Measurements from ENCODE around the gene CFLAR. TPM values are rescaled to one million over a fixed set of nuclear protein-coding genes. Genes with fewer than 3 reads are reported as not detected.

The CFLAR gene
- total and polyA plus RNA-seq, 2 of the 13 experiments (the other 11 are each of a cell fraction or from before 2014, with no cell fraction given) = 43.8 to 92.1 TPM

DNA sequence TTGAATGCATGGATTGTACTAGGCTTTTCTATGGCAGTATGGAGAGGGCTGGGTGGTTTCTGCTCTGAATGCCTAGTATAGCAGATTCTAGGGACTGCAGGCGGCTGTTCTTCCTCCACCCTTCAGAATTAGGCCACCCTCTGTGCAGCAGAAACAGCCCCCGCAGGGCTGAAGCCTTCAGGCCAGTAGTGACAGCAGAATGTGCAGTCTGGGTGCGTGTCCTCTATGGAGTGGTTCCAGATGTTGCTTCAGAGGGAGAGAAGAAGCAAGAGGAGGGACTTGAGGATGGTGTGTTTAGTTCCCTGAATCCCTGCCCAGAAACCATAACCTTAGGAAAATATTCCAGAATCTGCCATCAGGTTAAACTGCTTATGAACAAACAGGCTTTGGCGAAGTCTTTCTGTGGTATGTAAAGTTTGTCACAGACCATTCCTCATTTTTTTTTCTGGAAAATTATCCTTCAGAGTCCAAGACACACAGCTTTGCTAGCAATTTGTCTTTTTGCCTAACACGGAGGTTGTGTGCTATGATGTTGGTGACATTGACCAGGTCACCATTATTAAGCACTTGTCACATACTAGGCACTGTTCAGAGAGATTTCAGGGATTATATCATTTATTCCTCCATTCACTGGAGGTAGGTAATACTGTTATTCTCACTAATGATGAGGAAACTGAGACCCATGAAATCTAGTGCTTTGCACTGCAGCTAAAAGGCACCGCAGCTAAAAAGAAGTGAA lies 88.1 kb downstream of the CFLAR start:
- no peaks in the 10 kb centered on the region for H3K79me2 ChIP-seq (ENCODE audit: insufficient read depth, low read length)
- intact Hi-C loops (cut with micrococcal nuclease; ENCODE audit: unreplicated experiment) (loop anchor here (1.0 kb wide), 2 partner anchors 21 to 28 kb away; partner anchors contain the start of gene CASP10), in situ Hi-C loops (cut with HindIII; ENCODE audit: extremely low pct_ligation_motif_present, low pct_unique_long_range_greater_than_20kb) (no loop called here)
- DNase-seq (ENCODE audit: low spot score) (no peak), ATAC-seq (peak; percentile 28), FAIRE-seq (peak; percentile 12)
- POLR2A ChIA-PET = interaction anchor here (1.2 to 6.2 kb wide), 11 partner anchors 9 to 315 kb away, joined by 3 to 102 read pairs (median 11); partner anchors contain the start of genes CASP10, CFLAR, NIF3L1 and ORC2
- no peaks in the 10 kb centered on the region for H3K27me3 ChIP-seq (ENCODE audit: control insufficient read depth in 1 of 2, insufficient read depth in 2 of 2, low read length in 2 of 2)
- peak overlapping the region; percentile 97 for H3K27ac ChIP-seq (ENCODE audit: extremely low read length, insufficient read depth, low read length)
- H3K9me3 ChIP-seq (ENCODE audit: low read length) = no peaks in the 10 kb centered on the region
- WGBS (ENCODE audit: low lambda C conversion rate) = 57% methylated on average over 6 of the region's 6 CpGs
- peak overlapping the region; percentile 11 to 53 (median 12); a peak in 4 of 6 replicates for H3K4me3 ChIP-seq (replicated peaks in 1 of 3; ENCODE audit: insufficient read depth in 1 of 3, low read depth in 2 of 3, low read length in 3 of 3)
- peaks cover 15 to 40% of the 10 kb centered on the region in 2 experiments for H3K36me3 ChIP-seq (replicated peaks in 1 of 2; ENCODE audit: control insufficient read depth in 1 of 2, insufficient read depth in 2 of 2, low read length in 2 of 2)
- peaks cover 52% of the 10 kb centered on the region for H3K4me1 ChIP-seq (ENCODE audit: insufficient read depth, low read length)
- peak overlapping the region; percentile 84 for H3K9ac ChIP-seq (ENCODE audit: insufficient read depth, low read depth, low read length)
- CTCF ChIA-PET (ENCODE audit: low intra/inter-chr PET ratio, low total read pairs) = no interaction called here
- peak overlapping the region; percentile 73 for H3K4me2 ChIP-seq (ENCODE audit: low read depth, low read length)
- TSS peak; percentile 99 for BruUV-seq (replicated peaks)
- no peak overlapping the region for H2AFZ ChIP-seq (ENCODE audit: low read length)
- no peaks in the 10 kb centered on the region for H4K20me1 ChIP-seq (ENCODE audit: insufficient read depth, low read length)
- TF ChIP-seq ZKSCAN1 (IDR thresholded peaks at IDR 0.05; ENCODE audit: low read length) = no peak
- TF ChIP-seq, protein P1, sequence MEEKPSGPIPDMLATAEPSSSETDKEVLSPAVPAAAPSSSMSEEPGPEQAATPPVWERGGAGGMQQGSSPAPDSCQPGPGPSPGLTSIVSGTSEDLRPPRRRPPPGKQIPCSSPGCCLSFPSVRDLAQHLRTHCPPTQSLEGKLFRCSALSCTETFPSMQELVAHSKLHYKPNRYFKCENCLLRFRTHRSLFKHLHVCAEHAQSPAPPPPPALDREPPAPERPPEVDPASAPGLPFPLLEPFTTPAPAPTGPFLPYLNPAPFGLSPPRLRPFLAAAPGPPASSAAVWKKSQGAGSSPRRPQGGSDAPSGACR (CRISPR knock-in tag; IDR thresholded peaks at IDR 0.05) = no peak
- no peak for TF ChIP-seq TIGD3 (CRISPR knock-in tag; IDR thresholded peaks at IDR 0.05; ENCODE audit: borderline replicate concordance)
- no peak for TF ChIP-seq ZNF580 (CRISPR knock-in tag; IDR thresholded peaks at IDR 0.05; ENCODE audit: borderline replicate concordance, low read depth)
- TF ChIP-seq FOXP4 (CRISPR knock-in tag; IDR thresholded peaks at IDR 0.05) = no peak
- no peak for TF ChIP-seq TFE3 (CRISPR knock-in tag; IDR thresholded peaks at IDR 0.05)
- TF ChIP-seq ZFP82 (CRISPR knock-in tag; IDR thresholded peaks at IDR 0.05; ENCODE audit: borderline replicate concordance) = no peak
- TF ChIP-seq, protein P2, sequence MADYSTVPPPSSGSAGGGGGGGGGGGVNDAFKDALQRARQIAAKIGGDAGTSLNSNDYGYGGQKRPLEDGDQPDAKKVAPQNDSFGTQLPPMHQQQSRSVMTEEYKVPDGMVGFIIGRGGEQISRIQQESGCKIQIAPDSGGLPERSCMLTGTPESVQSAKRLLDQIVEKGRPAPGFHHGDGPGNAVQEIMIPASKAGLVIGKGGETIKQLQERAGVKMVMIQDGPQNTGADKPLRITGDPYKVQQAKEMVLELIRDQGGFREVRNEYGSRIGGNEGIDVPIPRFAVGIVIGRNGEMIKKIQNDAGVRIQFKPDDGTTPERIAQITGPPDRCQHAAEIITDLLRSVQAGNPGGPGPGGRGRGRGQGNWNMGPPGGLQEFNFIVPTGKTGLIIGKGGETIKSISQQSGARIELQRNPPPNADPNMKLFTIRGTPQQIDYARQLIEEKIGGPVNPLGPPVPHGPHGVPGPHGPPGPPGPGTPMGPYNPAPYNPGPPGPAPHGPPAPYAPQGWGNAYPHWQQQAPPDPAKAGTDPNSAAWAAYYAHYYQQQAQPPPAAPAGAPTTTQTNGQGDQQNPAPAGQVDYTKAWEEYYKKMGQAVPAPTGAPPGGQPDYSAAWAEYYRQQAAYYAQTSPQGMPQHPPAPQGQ (CRISPR knock-in tag; IDR thresholded peaks at IDR 0.05; ENCODE audit: borderline replicate concordance) = no peak
- TF ChIP-seq KLF15 (CRISPR knock-in tag; IDR thresholded peaks at IDR 0.05; ENCODE audit: borderline replicate concordance) = no peak
- TF ChIP-seq, protein P3, sequence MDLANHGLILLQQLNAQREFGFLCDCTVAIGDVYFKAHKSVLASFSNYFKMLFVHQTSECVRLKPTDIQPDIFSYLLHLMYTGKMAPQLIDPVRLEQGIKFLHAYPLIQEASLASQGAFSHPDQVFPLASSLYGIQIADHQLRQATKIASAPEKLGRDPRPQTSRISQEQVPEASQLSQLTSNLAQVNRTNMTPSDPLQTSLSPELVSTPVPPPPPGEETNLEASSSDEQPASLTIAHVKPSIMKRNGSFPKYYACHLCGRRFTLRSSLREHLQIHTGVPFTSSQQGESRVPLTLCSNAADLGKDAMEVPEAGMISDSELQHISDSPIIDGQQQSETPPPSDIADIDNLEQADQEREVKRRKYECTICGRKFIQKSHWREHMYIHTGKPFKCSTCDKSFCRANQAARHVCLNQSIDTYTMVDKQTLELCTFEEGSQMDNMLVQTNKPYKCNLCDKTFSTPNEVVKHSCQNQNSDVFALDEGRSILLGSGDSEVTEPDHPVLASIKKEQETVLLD (CRISPR knock-in tag; IDR thresholded peaks at IDR 0.05; ENCODE audit: low read depth) = no peak
- TF ChIP-seq ZSCAN30 (CRISPR knock-in tag; IDR thresholded peaks at IDR 0.05) = no peak; the same call in 1 of the 2 replicates
